HG02884 (cell line): ENCODE measurements around the gene CMC2.

ENCODE experiments used
- ATAC-seq: cut with Tn5 transposase; IDR thresholded peaks from one replicate; pipeline ENCODE4 v1.9.1; 2021; ENCODE audit warnings: mild to moderate bottlenecking, moderate library complexity; ENCODE audit not compliant: unreplicated experiment

The CMC2 gene

GRCh38 chr16:81003610-81004460 is 2.9 kb downstream of the CMC2 start:
- no peak for ATAC-seq

DNA sequence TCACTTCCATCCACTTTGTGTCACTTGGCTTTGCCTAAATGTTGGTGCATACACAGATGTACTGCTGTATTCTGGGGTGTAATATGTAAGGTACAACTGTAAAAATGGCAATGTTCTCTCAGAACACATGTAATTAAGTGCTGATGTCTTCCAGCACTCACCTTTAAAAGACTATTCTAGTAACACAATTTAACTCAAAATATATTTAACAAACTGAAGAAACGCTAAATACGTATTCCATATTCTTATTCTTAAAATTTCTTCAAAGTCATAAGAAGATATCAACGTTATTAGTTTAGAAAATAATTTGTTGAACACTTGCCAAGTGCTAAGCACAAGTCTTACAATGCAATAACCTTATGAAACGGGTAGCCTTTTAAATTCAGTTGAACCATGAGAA is 3.6 kb downstream of the CMC2 start:
- no peak for ATAC-seq

GRCh38 chr16:81001330-81001729 is 5.4 kb downstream of the CMC2 start:
- ATAC-seq, result no peak

DNA sequence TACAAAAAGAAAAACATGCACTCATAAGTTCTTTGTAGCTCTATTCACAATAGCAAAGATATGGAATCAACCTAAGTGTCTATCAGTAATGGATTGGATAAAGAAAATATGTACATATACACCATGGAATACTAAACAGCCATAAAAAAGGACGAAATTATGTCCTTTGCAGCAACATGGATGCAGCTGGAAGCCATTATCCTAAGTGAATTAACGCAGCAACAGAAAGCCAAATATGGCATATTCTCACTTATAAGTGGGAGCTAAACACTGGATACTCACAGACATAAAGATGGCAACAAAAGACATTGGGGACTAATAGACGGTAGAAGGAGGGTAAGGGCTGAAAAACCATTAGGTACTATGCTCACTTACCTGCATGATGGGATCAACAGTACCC is 5.8 kb downstream of the CMC2 start:
- no peak for ATAC-seq

- no peak for ATAC-seq
Observed at GRCh38 chr16:80997964-80998620, 8.6 kb downstream of the CMC2 start.

GRCh38 chr16:80997139-80997798 is 9.4 kb downstream of the CMC2 start:
- no peak for ATAC-seq

DNA sequence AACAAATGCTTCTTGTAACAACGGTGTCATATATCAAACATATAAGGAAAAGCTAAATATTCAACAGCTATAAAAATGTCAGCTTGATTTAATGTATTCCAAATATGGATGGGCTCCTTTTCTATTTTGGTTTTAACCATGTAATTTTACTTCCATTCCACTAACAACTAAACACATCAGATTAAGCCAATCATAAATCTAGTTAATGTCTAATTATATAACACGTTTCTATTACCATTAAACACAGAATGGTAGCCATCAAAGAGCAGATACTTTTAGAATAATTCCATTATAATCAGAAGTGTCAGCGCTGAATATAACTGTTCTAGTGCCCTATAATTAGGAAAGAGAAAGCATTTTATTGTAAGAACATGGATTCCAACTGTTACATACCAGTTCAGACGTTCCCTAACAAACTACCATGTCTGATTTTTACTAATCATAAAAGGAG is 10.0 kb downstream of the CMC2 start:
- ATAC-seq, result no peak

DNA sequence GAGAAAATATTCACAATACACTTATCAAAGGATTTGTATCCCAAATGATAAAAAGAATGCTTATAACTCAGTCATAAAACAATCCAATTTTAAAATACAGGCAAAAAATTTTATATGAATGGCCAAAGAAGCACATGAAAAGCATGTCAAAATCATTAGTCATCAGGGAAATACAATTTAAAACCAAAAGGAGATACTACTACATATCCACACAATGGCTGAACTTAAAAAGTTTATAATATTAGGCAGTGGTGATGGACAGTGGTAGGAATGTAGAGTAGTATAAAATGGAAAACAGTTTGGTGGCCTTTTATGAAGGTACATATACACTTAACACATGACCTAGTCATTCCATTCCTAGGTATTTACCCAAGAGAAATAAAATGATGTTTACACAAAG is 12.2 kb downstream of the CMC2 start:
- ATAC-seq, result no peak

DNA sequence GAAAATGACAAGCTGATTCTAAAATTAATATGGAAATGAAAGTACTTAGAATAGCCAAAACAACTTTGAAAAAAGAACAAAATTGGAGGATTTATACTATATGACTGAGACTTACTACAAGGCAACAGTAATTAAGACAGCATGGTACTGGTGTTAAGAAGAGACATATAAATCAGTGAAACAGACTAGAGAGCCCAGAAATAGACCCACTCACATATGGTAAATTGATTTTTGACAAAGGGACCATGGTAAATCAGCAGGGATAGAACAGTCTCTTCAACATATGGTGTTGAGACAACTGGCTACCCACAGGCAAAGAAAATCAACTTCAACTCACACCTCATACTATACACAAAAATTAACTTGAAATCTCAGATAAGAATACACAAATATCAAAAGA is 12.9 kb downstream of the CMC2 start:
- no peak for ATAC-seq

- no peak for ATAC-seq
Observed at GRCh38 chr16:80993307-80993706, 13.4 kb downstream of the CMC2 start.

GRCh38 chr16:80992676-80993293 is 13.9 kb downstream of the CMC2 start:
- no peak for ATAC-seq

- ATAC-seq, result no peak
Observed at GRCh38 chr16:80991792-80992430, 14.8 kb downstream of the CMC2 start.

GRCh38 chr16:80990978-80991377 is 15.7 kb downstream of the CMC2 start:
- no peak for ATAC-seq

- no peak for ATAC-seq
Observed at GRCh38 chr16:80990577-80990976, 16.1 kb downstream of the CMC2 start.

DNA sequence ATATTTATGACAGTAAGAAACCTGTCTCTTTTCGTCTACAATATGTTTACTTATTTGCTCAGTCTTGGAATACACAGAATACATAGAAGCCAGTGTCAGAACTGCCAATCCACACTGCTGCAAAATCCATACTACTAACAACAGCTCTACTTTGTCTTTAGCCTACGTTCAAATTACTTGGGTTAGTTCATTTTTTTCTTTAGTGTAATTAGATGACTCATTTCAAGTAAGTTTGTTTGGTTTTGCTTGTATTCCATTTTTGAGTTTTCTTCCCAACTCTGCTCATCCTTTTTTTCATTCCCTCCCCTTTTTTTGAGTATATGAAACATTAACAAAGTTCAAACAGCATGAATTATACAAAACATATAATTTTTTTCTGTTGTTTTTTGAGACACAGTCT is 16.9 kb downstream of the CMC2 start:
- no peak for ATAC-seq

DNA sequence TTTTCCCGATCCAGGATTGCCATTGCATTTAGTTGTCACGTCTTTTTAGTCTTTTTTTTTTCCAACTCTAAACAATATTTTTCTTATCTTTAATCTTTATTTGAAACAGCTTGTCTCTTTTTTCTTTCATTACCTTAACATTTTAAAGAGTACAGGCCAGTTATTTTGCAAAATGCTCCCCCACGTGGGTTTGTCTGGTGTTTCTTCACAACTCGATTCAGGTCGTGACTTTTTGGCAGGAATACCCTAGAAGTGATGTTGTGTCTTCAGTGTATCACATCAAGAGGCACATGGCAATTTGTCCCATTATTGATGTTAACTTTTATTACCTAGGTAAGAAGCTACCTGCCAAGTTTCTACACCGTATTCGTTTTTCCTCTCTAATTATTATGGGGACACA is 17.9 kb downstream of the CMC2 start:
- ATAC-seq, result no peak

DNA sequence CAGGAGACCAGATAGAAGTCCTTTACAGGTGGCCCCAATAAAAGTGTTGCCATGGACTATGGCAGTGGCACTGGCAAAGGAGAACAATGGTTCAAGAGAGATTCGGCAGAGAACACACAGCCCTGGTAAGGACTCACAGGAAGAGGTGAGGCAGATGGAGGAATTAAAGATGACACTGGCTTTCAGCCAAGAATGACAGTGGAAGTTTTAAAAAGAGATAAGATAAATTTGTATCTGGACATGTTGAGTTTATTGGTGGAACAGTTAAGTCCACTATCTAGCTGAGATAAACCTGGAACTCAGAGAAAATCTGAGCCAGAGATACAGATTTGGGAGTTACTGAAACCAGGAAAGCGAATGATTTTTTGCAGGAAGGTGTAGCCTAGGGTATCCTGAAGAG is 20.1 kb downstream of the CMC2 start:
- no peak for ATAC-seq

DNA sequence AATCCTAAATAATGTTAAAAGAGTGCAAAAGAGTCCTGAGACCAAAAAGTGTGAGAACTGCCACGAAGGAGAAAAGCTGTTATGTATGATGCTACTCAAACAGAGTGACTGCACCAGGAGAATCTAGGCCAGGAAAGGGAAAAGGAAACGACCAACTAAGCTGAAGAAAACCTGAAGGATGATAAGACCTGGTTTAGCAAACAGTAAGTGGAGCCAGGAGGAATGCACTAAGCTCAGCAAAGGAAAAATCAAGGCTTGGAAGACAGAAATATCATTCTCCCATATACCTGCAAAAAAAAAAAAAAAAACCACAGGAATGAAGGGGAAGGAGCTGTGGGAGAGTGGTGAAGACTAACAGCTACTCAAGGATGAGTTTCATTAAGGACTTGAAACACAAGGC is 21.1 kb downstream of the CMC2 start:
- no peak for ATAC-seq

DNA sequence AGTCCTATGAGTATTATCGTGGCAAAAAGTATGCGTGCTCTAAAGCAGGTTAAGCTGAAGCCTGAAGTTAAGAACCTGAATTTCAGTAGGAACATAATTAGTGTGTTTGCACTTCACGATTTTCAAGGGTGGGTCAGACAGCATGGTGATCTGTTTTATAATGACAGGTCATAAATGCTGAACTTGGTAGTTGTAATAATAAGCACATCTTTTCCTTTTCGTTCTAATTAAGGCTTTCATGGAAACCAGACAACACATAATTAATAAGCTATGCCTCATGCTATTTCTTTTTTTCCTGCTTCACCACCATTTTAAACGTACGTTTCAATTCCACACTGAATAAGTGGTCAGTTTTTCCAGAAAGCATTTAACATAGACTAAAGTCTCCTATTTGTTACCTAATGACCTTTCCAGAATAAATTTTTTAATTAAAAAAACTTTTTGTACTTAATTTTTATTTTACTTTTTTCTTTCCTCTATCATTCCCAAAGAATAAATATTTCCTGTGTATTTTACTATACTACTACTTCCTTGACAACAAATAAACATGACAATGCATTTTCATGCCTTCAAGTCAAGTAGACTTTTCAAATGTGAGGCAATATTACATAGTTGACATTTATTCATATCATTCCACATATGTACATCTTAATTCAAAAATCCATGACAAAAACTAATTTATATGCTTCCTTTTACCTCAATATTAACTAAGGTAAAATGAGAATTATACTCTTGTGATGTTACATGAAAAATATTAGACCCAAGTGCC is 22.4 kb downstream of the CMC2 start:
- ATAC-seq, result no peak

DNA sequence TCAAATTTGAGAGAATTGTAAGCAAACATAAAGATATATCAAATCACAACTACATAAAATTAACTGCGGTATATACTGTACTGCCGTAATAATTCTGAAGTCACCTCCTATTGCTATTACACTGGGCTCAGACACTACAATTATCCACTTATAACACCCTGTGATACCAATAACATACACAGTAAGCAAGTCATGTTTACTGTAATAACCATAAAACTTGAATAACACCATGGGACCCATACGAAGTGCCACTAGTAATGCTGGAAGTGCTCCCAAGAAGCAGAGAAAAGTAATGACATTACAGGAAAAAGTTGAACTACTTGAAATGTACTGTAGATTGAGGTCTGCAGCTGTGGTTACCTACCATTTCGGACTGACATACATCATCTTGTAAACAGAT is 24.0 kb downstream of the CMC2 start:
- ATAC-seq, result no peak
